GM18498 (cell line): ENCODE results near the gene P2RY1.

Source experiments
- ATAC-seq: cut with Tn5 transposase; IDR thresholded peaks from one replicate; pipeline ENCODE4 v1.9.1; 2021; ENCODE audit warnings: mild to moderate bottlenecking, moderate library complexity; ENCODE audit not compliant: unreplicated experiment

The P2RY1 gene

DNA sequence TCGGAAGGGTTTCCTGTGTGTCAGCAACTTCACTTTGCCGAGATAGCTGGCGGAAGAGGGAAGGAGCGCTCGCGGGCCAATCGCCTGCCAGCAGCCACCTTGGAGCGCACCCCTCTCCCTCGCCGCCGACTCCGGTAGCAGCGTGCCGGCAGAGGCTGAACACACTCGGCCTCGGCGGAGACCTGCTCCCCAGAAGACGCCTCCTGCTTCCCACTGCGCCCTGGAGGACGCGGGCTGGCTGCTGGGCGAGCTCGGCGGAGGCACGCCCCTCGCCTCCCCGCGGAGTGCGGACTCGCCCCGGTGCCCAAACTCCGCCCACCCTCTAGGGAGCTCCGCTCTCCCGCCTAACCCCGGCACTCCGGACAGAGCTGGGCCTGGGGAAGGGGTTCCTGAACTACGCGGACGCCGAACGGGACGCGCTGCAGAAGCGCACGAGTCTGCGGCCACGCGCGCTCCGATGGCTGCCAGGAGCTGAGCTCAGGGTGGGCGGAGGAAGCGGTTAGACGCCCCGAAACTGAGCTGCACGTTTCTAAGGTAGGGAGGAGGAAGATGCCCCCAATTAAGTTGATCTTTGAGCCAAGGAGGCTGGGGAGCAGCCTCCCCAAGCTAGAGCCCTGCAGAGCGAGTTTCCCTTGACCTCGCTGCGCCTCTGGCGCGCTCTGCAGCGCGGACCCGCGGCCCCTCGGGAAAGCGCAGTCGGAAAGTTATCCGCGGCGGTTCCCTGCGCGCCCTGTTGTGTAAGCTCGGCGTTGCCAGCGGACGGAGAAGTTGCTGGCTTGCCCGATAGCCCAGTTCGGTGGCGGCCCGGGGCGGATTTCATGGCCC, at the start of gene P2RY1:
Gene P2RY1 (plus strand): TSS at position 356 of the 825 bp plus-strand sequence. CDS start 652 bp downstream, outside the sequence.
- ATAC-seq = peak; percentile 78

- no peak for ATAC-seq
Measured at GRCh38 chr3:152786977-152787681, 47.8 kb upstream of the P2RY1 start.

DNA sequence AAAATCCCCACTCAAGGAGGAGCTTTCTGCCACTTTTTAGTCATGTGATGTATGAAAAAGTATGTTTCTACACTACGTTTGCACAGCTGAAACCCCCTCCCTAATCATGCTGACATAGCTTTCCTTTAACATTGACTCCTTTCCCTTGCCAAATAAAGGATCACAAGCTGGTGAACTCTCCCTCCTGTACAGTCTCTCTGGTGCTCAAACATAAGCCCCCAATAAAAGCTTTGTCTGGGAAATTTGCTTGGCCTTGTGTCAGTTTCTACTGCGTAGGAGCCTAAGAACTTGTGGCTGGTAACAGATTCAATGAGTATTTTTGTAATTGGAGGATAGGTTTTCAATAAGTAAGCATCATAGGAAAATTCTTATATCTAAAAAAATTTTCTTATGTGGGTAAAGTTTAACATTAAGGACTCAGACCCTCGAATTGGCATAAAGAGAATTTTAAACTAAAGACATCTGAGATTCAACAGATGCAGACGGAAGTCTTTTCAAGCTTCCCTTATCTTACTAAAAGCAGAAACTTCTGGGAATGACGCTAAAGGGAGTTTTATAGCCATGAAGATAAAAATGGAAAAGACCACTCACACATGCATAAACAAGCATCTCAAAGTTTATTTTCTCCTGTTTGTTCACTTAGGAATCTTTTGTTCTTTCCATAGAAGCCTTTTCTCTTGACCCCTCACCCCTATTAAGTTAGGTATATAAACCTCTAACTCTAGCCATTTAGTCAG, 44.1 kb upstream of the P2RY1 start:
- ATAC-seq = no peak

- ATAC-seq = no peak
Measured at GRCh38 chr3:152793969-152794368, 41.0 kb upstream of the P2RY1 start.

DNA sequence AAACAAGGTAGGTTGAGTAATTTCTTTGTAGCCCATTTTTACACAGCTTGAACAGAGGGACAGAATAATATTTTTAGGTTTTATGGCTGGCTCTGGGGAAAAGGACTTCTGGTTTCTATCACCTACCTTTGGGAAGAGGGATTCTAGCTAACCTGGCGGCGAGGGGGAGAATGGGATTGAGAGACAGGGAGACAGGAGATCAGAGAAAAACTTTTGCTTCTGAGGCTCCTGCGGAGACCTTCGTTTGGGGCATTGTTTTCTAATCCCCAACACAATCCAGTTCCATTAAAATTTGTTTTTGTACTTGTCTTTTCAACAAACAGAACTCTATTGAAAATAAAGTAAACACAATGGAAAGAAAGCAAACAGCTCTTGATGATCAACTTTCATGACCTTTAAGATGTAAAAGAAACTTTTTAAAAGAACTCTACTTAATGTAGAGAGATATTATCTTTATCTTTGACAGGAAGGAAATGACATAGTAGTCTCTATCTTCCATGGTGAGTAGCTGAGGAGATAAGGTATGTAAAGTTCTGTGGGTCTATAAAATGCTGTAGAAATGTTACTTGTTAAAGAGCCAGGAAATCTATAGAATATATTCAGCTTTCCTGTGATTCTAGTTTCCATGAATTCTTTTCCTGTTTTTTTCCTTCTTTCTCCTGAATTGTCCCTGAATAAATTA, 37.0 kb upstream of the P2RY1 start:
- ATAC-seq = no peak

- ATAC-seq = no peak
Measured at GRCh38 chr3:152811974-152812760, 22.8 kb upstream of the P2RY1 start.

GRCh38 chr3:152817400-152817799, 17.5 kb upstream of the P2RY1 start:
- ATAC-seq = no peak

- no peak for ATAC-seq
Measured at GRCh38 chr3:152818027-152818426, 16.9 kb upstream of the P2RY1 start.

- ATAC-seq = no peak
Measured at GRCh38 chr3:152823173-152823572, 11.8 kb upstream of the P2RY1 start.

DNA sequence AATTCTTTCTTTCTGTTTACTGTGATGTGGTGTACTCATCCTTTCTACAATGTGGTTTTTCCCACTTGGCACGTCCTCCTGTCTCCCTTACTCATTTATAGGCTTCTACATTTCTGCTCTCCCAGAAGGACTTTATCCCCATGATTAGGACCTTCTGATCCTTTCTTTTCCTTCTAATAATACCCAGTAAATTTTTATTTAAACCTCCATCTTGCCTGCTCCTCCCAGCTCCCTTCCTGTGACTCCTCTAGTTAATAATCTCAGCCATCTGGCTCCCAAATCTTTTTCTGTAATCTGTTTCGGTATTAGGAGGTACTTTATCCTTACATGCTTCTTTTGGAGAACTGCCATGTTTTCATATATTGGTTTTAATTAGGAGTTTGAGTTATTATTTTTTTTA, 11.2 kb upstream of the P2RY1 start:
- ATAC-seq = no peak

- ATAC-seq = no peak
Measured at GRCh38 chr3:152825566-152825965, 9.4 kb upstream of the P2RY1 start.

DNA sequence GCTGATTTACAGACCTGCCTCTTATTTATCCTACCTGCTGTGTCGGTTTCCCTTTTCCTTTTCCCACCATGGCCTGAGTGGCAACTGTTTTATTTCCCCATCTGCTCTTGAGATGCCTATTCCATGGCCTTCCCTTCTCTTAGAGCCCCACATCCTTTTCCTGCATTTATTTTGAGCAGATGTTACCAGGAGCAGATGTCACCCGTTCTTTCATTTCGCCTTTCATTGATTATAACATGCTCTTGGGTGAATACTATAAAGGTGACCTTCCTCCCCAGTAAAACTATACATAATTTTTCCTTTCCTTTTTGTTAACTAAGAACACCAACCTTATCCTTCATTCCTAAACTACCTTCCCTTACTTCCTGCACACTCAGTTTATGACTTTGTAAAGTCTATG, 8.5 kb upstream of the P2RY1 start:
- ATAC-seq = no peak

DNA sequence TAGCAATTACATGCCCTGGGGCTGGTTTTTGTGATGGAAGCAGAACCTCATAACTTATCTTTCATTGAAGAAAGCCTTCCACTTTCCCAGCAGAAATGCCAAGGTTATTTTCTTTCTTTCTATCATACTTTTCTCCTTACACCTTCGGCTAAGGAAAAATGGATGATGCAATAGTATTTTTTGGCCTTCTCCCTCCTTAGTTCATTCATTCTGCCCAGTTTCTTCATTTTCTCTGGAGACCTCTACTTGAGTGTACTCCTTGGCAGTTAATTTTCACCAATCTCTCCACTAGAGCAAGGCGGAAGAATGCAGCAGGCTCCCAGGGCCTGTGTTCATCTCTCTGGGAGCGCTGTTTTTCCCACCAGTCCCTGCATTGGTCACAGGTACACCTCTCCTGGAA, 7.6 kb upstream of the P2RY1 start:
- no peak for ATAC-seq

DNA sequence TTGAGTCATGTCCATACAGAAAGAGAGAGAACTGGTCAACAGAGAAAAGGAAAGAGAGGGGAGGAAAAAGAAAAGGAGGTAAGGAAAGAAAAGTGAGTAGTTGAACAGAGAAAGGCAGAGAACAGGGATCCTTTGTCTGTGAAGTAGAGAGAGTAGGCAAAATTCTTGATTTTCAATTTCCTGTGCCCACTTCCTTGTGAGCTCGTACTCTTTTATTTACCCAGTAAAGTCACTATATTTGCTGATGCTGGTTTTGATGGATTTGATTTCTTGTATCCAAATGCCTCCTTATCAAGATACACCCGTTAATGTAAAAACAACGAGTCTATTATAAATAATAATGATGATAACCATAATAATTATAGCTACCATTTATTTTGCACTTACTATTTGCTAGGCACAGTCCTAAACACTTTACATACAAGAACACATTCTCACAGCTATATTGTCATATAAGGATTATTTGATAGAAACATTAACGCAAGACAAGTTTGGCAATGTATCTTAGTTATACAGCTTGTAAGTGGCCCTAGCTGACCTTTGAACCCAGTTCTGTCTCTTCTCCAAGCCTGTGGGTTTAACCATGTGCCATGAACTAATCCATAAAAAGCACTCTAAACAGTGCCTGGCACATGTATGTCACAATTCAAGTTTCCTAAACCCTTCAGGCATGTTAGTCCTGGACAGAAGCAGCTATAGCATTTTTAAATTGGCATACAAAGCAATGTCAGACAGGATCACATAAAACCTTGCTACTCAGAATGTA, 6.7 kb upstream of the P2RY1 start:
- ATAC-seq = no peak

DNA sequence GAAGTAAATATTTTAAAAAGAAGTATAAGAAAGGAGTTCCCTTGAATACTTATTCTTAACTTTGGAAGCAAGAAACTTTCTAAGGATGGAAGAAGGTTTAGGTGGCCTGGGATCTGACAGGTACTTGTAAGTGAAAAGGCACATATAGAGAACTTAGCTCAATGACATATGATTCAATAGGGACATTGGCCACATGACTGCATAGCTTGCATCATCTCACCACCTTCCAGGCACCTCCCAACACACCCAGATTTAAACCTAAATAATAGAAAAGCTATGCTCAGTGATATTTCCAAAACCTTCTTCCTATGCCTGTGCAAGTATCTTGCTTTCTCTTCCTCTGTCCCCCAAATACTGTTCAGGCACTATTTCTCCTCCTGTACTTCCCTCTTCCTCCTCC, 4.7 kb upstream of the P2RY1 start:
- no peak for ATAC-seq

DNA sequence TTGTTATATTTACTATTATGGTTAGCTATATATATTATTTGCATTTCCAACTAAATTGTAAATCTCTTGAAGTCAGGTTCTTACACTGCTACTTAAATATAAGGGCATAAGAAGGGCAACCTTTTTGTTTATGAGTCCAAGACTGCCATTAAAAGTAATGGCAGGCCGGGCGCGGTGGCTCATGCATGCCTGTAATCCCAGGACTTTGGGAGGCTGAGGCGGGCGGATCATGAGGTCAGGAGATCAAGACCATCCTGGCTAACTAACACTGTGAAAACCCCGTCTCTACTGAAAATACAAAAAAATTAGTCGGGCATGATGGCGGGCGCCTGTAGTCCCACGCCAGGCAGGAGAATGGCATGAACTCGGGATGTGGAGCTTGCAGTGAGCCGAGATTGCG, 2.9 kb upstream of the P2RY1 start:
- no peak for ATAC-seq

DNA sequence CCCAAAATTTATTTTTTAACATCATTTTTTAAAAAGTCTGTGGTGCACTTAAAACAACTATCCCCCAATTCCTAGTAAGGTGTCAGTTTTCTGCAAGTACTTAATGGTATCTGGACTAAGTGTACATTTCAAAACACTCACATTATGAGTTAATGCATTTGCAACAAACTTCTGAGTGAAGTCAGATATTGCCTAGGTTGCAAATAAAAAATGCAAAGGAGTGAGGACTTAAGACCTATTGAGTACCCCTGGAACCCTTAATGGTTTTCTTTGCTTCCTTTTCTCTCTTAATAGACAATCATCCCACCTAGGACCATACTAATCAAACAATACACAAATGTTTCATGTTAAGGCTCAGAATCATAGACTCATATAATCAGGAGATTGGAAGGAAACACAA, 1.8 kb upstream of the P2RY1 start:
- no peak for ATAC-seq

DNA sequence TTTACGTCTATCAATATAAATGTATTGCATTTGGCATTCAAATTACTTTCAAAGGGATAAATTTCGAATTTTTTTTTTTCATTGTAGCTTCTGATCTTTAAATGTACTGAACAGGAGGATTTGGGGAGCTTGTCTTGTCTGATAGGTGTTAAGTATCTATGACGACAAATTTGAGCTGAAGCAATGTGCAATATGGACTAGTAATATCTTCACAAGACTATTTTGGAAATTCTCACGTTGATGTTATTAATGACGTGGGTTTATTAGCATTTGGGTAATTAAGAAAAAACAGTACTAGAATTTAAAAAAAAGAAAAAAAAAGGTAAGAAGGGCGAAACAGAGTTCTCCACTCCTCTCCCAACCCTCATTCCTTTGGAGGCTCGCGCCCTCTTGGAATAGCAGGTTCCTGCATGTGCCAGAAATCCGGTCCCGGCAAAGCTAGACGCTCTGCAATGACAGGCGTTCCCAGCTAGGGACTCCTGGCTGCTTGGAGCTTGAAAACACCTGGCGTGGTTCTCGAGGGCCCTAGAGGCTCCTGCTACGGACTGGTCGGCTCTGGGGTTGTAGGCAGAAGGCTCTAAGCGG, 648 bp upstream of the P2RY1 start:
- no peak for ATAC-seq

DNA sequence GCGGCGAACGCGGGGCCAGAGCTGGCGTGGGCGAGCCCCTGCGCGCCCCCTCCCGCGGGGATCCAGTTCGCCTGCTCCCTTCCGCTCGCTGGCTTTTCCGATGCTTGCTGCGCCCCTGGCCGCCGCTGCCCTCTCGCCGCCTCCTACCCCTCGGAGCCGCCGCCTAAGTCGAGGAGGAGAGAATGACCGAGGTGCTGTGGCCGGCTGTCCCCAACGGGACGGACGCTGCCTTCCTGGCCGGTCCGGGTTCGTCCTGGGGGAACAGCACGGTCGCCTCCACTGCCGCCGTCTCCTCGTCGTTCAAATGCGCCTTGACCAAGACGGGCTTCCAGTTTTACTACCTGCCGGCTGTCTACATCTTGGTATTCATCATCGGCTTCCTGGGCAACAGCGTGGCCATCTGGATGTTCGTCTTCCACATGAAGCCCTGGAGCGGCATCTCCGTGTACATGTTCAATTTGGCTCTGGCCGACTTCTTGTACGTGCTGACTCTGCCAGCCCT, 721 bp downstream of the P2RY1 start:
- ATAC-seq = peak; percentile 30
